HG03108 (cell line): ENCODE measurements around the gene ING5.
"Not testable (repeated sequence)": the region's sequence is repeated elsewhere in the genome, so short reads cannot be mapped to it uniquely, and the experiment has no call there.

Experiments used
- ATAC-seq: cut with Tn5 transposase; IDR thresholded peaks from one replicate; pipeline ENCODE4 v1.9.1; 2021; ENCODE audit warnings: moderate library complexity; ENCODE audit not compliant: unreplicated experiment

Gene ING5

DNA sequence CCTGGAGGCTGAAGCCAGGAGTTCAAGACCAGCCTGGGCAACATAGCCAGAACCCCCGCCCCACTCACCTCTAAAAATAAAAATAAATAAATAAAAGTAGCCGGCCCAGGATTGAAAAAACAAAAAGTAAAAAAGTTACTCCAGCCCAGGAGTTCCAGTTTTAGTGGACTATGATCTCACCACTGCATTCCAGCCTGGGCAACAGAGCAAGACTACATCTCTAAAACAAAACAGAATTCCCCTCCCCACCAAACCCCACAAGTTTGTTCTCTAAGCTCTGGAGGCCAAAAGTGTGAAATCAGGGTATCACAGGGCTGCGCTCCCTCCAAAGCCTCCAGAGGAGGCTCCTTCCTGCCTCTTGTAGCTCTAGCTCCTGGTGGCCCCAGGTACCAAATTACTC lies 34.3 kb downstream of the ING5 start:
- no peak for ATAC-seq

DNA sequence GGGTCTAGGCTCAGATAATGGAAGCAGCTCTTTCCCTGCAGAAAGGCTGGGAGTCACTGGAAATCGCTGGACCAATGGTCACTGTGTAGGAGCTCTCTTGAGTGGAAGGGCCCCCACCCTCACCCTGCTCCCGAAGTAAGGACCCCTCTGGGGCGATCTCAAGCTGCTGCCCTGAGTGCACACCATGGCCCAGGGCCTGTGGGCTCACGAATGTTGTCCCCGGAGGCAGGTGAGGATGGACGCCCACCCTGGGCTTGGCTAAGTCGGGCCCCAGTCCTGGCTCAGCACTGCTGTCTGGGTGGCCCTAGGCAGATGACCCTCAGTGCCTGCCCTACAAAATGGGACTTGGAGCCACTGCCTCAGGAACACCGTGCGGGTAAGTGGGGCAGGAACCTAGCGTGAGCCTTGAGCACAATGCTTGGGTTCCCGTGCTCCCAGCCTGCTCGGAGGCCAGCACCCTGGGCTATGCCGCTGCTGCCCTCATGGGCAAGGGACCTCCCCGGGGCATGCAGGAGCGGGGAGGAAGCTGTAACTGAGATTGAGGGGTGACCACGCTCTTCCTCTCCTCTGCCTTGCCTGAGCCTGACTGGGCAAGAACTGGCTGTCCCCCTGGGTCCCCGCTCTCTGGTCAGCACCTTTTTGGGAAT lies 36.3 kb downstream of the ING5 start:
- ATAC-seq, result no peak

DNA sequence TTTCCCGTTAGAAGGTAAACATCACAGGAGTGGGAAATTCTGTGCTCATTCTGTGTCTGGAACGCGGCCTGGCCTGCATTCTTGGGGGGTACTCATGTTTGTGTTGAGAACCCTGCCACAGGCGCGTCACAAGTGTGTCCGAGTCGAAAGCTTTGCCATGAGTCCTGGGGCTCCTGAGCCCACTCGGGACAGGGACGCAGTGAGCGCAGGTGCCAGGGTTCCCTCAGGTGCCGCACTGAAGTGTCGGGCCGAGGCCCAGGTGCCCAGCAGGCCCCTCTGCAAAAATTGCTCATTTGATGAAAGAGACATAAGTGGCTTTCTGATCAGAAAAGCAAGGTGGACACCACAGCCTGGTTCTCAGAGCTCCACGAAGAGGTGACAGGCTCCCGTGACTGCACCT lies 37.3 kb downstream of the ING5 start:
- no peak for ATAC-seq

- ATAC-seq, result no peak
Measured at GRCh38 chr2:241739651-241740050, 37.8 kb downstream of the ING5 start.

- ATAC-seq, result no peak
Measured at GRCh38 chr2:241741016-241741415, 39.2 kb downstream of the ING5 start.

DNA sequence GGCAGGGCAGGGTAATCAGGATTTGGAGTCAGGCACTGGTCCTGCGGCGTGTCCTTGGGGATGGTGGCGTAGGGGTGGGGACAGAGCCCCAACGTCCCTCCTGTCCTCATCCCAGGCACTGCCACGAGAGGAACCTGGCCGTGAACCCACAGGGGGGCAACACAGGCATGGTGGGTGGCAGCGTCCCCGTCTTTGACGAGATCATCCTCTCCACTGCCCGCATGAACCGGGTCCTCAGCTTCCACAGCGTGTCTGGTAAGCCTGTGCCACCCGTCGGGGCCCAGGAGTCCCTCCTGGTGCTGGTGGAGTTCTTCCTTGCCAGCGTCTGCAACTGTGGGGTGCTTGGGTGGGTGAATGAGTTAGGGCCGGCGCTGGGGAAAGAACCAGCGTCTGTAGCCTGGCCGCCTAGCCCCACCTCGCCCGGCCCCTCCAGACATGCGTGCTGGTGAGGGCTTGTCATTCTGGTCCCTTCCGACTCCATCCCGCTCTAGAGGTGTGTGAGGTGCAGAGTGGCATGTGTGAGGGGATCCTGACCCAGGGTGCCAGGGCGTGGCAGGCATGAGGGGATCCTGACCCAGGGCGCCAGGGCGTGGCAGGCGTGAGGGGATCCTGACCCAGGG lies 40.6 kb downstream of the ING5 start:
- no peak for ATAC-seq

DNA sequence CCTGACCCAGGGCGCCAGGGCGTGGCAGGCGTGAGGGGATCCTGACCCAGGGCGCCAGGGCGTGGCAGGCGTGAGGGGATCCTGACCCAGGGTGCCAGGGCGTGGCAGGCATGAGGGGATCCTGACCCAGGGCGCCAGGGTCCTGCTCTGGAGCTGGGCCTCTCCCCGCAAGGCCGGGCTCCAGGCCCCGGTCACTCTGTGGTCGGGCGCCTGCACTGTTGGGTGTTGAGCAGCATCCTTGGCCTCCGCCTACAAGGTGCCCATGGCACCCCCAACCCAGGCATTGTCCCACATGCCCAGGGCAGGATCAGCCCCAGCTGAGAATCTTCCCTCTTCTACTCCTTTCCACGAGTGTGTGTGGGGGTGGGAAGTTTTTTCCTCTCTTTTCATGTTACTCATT lies 41.2 kb downstream of the ING5 start:
- ATAC-seq, result not testable (repeated sequence)

DNA sequence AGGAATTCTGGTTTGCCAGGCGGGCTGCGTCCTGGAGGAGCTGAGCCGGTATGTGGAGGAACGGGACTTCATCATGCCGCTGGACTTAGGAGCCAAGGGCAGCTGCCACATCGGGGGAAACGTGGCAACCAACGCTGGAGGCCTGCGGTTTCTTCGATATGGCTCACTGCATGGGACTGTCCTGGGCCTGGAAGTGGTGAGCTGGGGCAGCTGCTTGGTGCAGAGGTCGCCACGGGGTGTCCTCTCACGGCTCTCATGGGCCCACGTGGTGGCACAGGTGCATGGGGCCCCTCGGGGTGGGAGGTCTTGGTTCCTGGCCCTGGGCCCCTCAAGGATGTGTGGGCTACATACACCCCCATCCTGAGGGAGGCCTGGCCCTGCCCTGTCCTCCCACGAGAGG lies 41.8 kb downstream of the ING5 start:
- no peak for ATAC-seq

DNA sequence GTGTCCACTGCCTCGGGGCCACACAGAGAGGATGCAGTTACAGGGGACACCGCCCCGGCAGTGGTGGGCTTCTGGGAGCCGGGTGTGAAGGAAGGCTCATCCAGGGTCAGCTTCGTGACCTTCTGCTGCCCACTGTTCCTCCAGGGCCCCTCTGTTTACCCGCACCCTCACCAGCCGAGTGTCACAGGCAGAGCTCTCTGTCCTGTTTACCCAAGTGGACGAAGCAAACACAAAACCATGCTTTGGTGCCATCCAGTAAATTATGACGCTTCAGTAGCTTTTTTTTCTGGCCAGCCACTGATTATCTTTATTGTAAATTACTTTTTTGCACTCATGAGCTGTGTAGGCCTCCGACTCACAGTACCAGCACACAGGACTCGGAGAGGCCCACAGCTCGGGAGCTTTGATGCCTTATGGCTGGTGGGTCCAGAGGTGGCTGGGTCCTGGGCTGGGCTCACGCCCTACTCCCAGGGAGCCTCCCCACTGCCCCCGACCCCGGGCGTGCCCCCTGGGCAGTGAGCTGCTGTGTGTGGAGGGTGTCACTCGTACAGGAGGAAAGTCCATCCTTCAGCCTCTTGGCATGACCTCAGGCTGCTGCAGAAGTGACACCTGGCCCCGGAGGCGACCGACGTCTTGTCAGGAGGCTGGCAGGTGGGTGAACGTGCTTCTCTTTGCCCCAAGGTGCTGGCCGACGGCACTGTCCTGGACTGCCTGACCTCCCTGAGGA lies 42.4 kb downstream of the ING5 start:
- no peak for ATAC-seq

- ATAC-seq, result no peak
Measured at GRCh38 chr2:241745276-241745675, 43.4 kb downstream of the ING5 start.

DNA sequence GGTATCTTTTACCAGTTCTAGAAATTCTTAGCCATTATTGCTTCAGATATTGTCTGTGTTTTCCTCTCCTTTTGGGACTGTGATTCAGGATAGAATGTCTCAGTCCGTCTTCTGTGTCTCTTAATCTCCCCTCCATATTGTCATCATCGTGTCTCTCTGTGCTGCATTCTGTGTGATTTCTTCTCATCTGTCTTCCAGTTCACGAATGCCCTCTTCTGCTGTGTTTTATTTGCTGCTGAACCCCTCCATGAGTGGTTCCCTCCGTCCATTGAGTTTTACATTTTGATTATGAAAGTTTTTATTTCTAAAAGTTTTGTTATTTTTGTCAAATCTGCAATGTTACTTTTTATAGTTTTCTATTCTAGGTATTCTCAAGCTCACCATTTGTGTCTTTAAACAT lies 44.2 kb downstream of the ING5 start:
- no peak for ATAC-seq

DNA sequence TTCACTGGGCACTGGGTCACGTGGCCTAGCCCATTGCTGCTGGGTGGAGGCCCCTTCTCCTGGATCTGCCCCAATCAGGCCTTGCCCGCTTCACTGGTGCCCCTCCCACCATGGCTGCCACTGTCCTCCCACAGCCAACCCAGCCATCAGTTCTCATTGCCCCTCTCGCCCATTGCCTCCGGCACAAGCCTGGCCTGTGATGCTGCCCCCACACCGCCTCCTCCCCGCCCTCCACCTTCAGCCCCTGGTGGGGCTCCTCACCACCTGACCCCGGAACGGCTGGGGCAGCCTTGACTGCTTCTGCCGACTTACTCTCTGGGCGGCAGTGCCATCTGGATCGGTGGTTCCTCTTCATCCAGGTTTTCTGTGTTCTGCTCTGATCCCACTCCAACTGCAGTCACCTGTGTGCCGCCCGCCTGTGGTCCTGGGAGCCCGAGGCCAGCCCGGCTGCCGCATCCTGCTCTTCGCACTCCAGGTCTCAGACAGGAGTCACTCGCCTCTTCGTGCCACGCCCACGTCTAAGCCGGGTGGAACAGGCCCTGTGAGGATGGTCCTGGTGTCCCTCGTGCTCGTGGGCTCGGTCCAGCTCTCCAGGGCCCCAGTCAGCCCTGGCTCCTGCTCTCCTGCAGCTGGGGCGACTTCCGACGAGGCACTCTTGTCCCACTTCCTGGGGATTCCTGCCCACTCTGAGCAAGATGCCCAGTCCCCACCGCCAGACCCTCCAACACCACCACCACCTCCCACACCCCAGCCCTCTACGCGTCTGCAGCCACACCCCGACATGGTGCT lies 46.8 kb downstream of the ING5 start:
- no peak for ATAC-seq

DNA sequence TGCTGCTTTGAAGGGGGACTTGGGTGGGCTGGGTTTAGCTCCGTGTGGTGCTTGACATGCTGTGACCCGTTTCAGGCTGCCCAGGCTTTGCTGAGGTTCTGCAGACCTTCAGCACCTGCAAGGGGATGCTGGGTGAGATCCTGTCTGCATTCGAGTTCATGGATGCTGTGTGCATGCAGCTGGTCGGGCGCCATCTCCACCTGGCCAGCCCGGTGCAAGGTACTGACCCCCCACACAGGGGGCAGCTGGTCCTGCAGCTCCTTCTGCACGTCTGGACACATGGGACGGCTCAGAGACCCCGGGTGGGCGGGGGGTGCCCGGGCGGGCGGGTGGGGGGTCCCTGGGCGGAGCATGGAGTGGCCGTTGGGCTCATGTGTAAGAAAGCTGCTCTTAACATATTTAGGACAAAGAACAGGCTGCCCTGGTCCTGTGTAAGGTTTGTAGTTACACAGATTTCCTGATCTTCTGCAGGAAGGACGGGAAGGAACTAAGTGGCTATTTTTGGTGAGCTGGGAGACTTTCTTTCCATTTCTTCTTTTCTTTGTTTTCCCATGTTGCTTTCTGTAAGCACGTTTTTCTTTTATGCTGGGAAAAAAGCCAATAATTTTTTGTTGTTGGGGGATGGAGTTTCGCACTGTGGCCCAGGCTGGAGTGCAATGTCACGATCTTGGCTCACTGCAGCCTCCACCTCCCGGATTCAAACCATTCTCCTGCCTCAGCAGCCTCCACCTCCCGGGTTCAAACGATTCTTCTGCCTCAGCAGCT lies 48.4 kb downstream of the ING5 start:
- ATAC-seq, result no peak

DNA sequence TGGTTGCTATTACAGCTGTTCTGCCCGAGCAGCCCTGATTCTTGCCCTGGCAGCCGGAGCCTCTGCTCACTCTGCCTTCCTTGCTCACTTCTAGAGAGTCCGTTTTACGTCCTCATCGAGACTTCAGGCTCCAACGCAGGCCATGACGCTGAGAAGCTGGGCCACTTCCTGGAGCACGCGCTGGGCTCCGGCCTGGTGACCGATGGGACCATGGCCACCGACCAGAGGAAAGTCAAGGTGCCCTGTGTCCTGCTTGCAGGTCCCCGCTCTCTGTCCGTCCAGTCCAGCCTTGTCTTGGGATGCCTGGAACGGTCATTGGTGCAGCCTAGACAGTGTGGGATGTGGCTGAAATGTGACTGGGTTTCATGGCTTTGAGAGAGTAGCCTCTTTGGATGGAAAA lies 49.3 kb downstream of the ING5 start:
- no peak for ATAC-seq

- no peak for ATAC-seq
Measured at GRCh38 chr2:241751776-241752175, 49.9 kb downstream of the ING5 start.

- no peak for ATAC-seq
Measured at GRCh38 chr2:241752253-241752652, 50.4 kb downstream of the ING5 start.

DNA sequence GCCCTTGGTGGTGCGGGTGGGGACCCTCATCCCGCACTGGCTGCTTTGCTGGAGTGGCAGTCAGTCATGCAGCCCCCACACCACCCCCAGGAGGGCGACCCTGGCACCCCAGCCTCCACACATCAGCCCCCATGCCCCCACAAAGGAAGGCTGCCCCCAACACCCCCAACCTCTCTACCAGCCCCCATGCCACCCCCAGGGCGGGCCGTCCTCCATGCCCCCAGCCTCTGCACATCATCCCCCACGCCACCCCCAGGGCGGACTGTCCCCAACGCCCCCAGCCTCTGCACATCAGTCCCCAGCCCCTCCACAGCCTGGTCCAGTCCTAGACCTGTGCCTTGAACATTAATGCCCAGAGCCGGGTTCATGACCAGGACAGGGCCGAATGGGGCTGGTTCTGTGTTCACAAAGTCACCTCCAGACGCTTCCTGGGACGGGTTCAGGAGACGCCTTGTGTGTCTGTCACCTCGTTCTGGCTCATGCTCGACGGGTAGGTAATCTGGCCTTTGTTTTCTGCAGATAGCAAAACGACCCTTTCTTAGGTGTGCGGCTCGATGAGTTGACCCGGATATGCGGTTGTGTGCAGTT lies 50.9 kb downstream of the ING5 start:
- no peak for ATAC-seq

DNA sequence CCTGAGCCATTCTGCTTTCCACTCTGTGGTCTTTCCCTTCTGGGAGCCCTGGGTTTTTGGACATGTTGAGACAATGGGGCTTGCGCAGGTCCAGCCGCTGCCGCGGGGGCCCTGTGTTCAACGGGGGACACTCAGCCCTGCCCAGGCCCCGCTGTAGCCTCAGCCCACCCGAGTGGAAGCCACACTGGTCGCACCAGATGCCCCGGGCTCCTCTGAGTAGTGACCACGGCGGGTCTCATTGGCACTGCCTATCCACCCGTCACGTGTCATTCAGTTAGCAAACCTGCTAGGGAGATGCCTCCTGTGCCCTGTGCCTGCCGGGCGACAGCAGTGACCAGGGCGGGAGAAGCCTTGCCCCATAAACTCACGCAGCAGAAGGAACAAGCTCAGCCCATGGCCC lies 51.7 kb downstream of the ING5 start:
- ATAC-seq, result no peak

GRCh38 chr2:241754042-241754441 lies 52.2 kb downstream of the ING5 start:
- no peak for ATAC-seq

- no peak for ATAC-seq
Measured at GRCh38 chr2:241755166-241755565, 53.3 kb downstream of the ING5 start.

DNA sequence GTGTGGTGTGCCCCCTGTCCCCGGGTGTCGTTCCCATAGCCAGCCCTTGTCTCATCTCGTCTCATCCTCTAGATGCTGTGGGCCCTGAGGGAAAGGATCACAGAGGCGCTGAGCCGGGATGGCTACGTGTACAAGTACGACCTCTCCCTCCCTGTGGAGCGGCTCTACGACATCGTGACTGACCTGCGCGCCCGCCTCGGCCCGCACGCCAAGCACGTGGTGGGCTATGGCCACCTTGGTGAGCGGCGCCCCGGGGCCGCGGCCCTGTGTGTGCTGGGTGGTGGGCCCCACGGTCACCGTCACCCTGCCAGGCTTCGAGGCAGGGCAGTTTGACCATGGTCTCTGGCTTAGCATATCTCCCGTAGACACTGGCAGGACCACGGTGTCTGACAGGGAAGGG lies 53.9 kb downstream of the ING5 start:
- no peak for ATAC-seq
